Hematopoietic multipotent progenitor cell treated with erythropoietin and hydrocortisone succinate and interleukin-3 and kit ligand, for 15 days (in vitro differentiated cells): ENCODE data around the gene ARHGAP32.

Experiments
- DNase-seq: peaks from one replicate; pipeline ENCODE4 v3.0.0-alpha.2; 2015; ENCODE audit warnings: low spot score

ARHGAP32 gene

DNA sequence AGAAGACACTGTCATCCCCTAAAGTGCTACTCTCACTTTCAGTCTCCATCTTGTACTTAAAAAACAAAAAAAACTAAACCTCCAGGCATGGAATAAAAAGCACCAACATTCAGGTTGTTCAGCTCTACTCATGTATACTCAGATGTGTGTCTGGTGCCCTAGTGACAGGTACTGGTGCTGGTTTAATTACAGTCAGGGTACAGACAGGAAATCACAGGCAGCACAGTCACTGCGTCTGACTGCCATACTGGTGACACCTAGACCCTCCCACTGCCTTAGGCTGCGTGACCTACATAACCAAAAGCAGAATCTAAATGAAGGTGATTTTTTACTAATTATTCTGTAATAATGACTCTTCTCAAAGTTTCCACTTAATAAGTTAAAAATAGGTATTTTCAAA lies at the start of gene ARHGAP32:
Gene ARHGAP32 (minus strand): TSS at position 176 of the 400 bp plus-strand sequence. CDS start 127 bp downstream, at position 49.
- no peak for DNase-seq

- DNase-seq: no peak
Observed at GRCh38 chr11:129239207-129239606, 47.1 kb upstream of the ARHGAP32 start.

GRCh38 chr11:129237880-129238638 lies 45.9 kb upstream of the ARHGAP32 start:
- DNase-seq: no peak

DNA sequence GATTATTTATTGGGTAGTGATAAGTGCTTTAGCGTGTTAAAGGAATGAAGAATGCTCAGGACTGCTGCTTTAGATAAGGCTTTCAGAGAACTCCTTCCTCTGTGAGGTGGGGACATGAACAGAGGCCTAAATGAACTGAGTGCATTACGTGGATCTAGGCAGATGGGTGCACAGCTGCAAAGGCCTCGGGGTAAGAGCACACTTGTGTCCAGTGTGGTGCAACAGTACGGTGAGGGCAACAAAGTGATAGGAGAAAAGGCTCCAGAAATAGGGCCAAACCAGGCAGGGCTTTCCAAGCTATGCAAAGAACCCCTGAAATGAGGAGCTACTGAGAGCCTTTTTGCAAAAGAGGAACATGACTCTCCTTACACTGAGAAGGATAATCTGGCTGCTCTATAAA lies 45.3 kb upstream of the ARHGAP32 start:
- no peak for DNase-seq

DNA sequence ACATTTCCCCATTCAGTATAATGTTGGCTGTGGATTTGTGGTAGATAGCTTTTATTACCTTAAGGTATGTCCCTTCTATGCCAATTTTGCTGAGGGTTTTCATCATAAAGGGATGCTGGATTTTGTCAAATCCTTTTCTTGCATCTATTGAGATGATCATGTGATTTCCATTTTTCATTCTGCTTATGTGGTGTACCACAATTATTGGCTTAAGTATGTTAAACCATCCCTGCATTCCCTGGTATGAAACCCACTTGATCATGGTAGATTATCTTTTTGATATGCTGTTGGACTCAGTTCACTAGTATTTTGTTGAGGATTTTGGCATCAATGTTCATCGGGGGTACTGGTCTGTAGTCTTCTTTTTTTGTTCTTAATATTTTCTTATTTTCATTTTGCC lies 44.7 kb upstream of the ARHGAP32 start:
- no peak for DNase-seq

DNA sequence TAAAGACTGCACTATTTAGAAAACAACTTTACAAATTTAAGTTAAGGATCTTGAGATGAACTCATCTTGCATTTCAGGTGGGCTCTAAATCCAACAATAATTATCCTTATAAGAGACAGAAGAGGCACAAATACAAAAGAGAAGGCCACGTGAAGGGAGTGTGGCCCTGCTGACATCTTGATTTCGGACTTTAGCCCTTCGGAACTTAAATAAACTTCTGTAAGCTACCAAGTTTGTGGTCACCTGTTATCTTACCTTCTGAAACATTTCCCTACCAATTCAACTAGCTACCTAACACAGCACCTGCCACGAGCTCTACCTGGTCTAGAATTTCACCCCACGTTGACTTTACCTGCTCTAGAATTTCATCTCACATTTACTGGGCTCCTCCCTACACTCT lies 42.9 kb upstream of the ARHGAP32 start:
- no peak for DNase-seq

- DNase-seq: no peak
Observed at GRCh38 chr11:129230006-129230405, 37.9 kb upstream of the ARHGAP32 start.

DNA sequence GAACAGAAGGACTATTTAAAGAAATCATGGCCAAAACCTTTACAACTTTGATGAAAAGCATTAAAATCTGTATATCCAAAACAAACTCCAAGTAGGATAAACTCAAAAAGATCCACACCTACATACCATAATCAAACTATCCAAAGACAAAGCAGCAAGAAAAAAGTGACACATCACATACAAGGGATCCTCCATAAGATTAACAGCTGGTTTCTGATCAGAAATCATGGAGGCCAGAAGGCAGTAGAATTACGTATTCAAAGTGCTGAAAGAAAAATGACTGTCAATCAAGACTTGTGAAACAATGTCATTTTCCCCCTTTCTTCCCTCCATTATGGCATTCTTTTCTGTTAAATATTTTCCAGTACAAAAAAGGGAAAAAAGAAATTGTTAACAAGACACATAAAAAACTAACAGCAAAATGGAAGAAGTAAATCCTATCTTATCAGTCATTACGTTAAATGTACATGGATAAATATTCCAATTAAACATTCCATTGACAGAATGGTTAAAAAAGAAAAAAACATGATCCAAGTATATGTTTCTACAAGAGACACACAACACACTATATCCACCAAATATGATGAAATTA lies 34.2 kb upstream of the ARHGAP32 start:
- no peak for DNase-seq

DNA sequence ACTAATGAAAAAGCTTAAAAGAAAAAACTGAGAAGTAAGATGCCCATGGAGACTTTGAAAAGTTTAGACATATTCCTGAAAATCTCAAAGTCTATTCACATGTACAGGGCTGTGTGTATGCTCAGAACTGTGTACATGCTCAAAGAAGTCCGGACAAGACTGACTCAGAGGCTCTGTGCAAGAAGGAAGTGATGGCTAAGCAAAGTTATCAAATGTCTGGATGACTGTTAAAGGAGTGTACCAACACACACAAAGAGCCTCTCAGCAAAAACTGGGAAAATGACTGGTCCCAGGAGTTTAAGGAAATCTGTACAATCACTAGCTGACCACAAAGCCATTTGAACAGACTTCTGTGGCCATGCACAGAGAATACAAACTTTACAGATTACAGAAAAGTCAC lies 33.1 kb upstream of the ARHGAP32 start:
- no peak for DNase-seq

- DNase-seq: no peak
Observed at GRCh38 chr11:129224538-129224937, 32.4 kb upstream of the ARHGAP32 start.

DNA sequence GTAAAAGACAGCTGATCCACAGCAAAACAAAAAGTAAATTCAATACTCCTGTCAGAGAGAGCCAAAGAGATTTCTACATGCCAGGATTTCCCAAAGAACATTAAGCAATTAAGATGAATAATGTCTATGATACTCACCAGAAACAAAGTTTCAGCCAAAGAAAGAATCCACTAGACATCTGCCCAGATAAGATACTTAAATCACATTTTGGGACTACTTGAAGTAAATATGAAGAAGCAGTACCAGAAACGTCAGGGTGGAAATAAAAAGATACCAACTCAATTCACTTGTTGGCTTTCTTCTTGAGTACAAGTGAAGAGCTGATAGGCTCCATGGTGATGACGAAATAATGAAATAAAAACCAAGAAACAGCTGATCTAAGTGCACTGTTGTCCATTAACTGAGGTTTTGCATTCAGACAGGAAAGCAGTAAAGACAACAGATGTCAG lies 31.6 kb upstream of the ARHGAP32 start:
- no peak for DNase-seq

DNA sequence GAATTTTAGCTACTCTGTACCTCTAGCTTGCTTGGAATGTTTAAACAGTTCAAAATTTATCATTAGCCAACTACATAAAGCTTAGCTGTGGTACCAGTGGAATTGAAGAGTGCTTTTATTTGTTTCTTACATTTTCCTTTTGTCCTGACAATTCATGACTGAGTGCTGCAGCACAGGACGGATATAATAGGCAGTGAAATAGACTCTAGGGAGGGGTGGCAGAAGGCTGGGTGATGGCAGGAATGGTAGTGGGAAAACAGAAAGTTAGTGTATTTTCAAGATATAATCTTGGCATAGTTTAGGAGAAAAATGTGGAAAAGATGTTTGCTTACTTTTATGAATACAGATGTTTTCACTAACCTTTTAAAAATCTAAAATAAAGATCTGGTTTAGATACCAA lies 31.1 kb upstream of the ARHGAP32 start:
- DNase-seq: no peak

DNA sequence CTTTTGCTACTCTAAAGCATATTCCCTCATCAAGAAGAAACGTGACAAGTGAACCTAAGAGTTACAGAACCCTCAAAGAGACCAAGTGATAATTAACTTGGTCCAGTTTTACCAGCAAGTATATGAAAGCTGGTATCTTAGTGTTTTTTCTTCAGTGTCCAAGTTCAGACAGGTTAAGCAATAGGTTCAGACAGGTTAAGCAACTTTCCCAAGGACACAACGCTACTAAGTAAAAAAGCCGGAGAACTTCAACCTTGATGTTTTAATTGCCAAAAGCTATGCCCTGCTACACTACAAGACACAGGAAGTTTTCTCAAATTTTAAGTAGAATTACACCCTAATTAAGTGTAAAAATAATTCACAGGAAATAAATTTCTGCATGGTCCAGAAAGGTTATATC lies 30.0 kb upstream of the ARHGAP32 start:
- DNase-seq: no peak

DNA sequence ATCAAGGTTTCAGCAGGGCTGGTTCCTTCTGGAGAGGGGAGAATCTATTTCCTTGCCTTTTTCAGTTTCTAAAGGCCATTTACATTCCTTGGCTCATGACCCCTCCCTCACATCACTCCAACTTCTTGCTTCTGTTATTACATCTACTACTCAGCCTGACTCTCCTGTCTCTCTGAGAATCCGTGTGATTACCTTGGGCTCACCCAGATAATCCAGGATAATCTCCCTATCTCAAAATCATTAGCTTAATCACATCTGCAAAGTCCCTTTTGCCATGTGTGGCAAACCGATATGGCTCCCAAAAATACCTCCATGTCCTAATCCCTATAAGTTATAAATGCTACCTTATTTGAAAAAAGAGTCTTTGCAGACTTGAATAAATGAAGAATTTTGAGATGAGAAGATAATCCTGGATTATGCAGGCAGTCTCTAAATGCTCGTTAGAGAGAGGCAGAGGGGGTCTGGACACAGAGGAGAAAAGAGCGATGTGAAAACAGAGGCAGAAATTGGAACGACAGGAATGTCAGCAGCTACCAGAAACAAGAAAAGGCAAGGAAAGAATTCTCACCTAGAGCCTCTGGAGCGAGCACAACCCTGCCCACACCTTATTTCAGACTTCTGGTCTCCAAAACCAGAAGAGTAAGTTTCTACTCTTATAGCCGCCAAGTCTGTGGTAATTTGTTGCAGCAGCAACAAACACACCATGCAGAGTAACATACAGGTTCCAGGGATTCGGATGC lies 23.6 kb upstream of the ARHGAP32 start:
- DNase-seq: no peak

DNA sequence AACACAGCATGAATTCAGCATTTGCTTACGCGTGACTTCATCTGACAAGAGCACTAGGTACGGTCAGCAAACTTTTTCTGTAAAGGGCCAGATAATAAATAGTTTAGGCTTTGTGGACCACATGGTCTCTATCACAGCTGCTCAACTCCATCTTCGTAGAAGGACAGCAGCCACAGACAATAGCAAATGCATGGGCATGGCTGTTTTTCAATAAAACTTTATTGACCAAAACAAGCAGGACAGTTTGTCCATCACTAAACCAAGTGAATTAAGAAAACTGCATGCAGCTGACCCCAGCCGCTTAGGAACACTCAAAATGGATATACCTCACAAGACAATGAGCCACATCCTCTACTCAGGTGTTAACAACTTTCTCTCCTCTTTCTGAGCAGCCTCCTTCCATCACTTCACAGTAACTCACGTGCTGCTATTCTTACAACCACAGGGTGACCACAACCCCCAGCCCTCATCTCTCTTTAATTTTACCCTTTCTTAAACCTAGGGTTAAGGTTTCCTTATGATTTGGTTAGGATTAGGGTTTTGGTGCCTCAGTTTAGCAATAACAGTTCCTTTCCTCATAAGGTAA lies 22.7 kb upstream of the ARHGAP32 start:
- no peak for DNase-seq

DNA sequence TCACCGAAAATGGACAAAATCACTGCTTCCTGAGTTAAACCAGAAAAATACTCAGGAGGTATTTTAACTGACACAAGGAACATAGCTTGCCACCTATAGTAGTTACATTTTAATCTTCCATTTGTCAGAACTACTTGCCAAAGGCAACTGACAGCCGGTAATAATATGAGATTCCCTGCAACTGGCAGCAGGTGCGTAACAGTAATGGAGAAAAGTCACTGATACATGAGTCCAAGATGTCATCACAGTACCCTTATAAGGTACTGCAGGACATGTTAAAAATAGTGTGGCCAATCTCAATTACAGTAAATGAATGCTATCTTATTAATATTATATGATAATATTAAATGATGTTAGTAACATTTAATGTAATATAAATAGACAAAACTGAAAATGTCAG lies 21.1 kb upstream of the ARHGAP32 start:
- no peak for DNase-seq

- DNase-seq: no peak
Observed at GRCh38 chr11:129211397-129211796, 19.3 kb upstream of the ARHGAP32 start.

DNA sequence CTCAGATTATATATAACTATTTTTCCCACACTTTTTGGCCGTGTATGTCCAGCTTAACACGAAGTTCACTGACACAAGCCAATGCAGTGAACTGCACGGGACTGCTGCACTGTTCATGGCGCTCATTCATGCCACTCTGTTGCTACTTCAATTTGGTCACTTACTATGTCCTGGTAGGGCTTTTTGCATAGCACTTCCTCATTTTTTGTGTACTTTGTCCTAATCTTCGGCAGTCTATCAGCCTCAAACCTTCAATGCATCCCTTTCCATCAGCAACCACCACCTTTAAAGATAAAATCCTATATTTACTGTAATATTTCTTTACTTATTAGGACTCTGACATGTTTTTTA lies 18.7 kb upstream of the ARHGAP32 start:
- no peak for DNase-seq

DNA sequence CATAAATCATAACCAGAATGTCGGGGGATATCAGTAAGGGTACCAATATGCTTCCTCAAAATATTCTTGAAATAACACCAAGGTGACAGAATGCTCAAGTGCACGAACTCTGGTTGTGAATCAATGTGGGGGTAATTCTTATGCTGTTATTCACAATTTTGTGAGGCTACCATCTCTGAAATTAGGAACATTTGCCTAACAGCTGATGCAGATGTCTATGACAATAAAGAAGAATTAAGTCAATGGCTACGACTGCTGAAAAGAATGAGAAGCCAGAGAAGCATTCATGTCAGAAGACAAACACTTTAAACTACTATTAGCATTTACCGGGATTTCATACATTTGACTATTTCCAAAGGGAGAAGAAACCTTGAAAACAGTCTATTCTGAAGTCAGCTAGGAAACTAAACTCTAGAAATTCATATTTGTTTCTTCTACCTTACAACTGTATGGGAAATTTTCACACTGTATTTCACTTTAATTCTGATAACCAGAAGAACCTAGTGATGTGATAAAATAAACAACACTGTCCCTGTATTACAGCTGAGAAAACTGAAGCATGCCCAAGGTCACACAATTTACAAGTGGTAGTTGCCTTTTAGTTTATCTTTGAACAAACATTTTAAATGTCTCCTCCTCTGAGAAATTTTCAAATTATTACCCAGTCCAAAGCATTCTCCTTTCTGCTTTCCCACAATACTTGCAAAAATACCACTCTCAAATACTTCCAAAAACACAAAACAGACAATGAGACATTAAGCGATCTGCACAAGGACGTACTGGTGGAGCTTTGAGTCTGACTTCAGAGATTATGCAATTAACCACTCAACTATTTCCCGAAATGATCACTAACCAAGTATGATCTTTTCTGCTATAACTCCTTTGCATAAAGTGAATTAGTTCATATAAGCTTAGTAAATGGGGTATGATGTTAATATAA lies 18.0 kb upstream of the ARHGAP32 start:
- no peak for DNase-seq

DNA sequence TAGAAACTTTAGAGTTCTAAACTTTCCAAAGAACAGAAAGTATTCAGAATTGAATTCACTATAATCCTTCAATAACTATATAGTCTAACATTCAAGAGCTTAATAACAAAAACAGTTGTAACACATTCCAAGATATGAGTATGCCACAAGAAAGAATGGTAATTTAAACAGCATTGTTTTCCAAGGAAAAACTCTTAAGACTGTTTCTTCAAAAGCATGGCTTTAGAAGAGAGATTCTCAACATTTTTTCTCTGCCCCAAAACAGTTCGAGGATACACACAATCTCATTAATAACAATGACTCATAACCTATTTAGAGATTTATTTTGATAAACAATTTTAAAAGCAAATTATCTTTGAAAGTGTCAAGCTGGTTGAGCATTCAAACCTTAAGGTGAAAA lies 16.7 kb upstream of the ARHGAP32 start:
- DNase-seq: no peak

DNA sequence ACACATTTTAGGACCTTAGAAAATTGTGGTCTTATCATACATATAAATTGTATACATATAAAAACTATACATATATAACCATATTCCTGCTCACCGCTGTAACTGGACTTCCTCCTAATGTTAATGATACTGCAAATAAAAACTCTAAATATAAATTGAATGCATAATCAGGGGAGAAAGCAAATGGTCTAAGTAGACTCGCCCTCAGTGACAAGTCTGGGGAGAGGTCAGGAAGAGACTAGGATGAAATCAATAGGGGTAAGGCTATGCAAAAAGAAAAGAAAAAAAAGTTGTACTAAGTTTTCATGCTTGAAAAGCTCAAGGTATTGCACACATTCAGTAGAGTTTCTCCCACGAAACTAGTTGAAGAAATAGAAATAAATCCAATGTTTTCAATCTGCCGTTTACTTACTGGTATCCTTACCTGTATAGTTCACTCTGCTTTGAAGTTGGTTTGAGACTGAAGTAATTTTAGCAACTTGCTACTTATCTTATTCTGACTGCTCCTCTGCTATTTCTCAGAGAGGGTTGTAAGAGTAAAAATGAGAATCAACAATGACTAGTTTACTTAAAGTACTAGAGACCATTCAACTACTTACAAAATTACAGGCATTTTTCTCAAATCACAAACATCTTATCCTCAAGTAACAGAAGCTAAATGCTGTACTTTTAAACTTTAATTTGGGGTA lies 12.2 kb upstream of the ARHGAP32 start:
- DNase-seq: no peak
